Naive thymus-derived CD8-positive, alpha-beta T cell (primary cell): ENCODE results near the gene OTOP2. TPM values are rescaled to one million over a fixed set of nuclear protein-coding genes. Genes with fewer than 3 reads are reported as not detected.
A peak's percentile ranks its signal among the peaks of the same experiment; 100 is the strongest.

Source experiments
- ATAC-seq, 2 donors: fragments of 150-1000 bp; cut with Tn5 transposase in 1 of 2; sonication (Bioruptor Pico), chemical (Tn5 transposase) in 1 of 2; 1 replicate in 1 of 2; 2 replicates in 1 of 2; pipeline ENCODE4 v1.10.0; 2021; ENCODE audit warnings: mild to moderate bottlenecking in 2 of 2, moderate library complexity in 2 of 2
- POLR2A ChIA-PET: fragments of 350-600 bp; sonication (Branson Sonifier 250); formaldehyde crosslinking; loops from one replicate; lab custom pipeline; 2021; ENCODE audit warnings: antibody characterized with exemption; lab: Charles Lee
- DNase-seq, 10 donors: peaks; one replicate each; pipeline versions ENCODE4 v3.0.0 to v3.0.0-alpha.2; 2020 to 2022
- H3K27ac Mint-ChIP-seq, 10 donors: one replicate each; pipeline ENCODE4 v1.8.0; 2020 to 2022; ENCODE audit warnings: mild to moderate bottlenecking in 10 of 10, mixed read lengths in 10 of 10, moderate library complexity in 4 of 10, inconsistent platforms in 1 of 10
- H3K27me3 Mint-ChIP-seq, 5 donors: one replicate each; pipeline ENCODE4 v1.8.0; 2021 to 2022; ENCODE audit warnings: mixed read lengths in 5 of 5
- H3K36me3 Mint-ChIP-seq, 3 donors: one replicate each; pipeline ENCODE4 v1.8.0; 2020 to 2022; ENCODE audit warnings: mixed read lengths in 3 of 3, mild to moderate bottlenecking in 2 of 3, inconsistent platforms in 1 of 3
- H3K4me1 Mint-ChIP-seq, 4 donors: one replicate each; pipeline ENCODE4 v1.8.0; 2021 to 2022; ENCODE audit warnings: mixed read lengths in 4 of 4
- H3K4me3 Mint-ChIP-seq, 10 donors: one replicate each; pipeline ENCODE4 v1.8.0; 2020 to 2022; ENCODE audit warnings: mild to moderate bottlenecking in 10 of 10, mixed read lengths in 10 of 10, moderate library complexity in 6 of 10, inconsistent platforms in 1 of 10
- H3K9me3 Mint-ChIP-seq, 9 donors: one replicate each; pipeline ENCODE4 v1.8.0; 2020 to 2022; ENCODE audit warnings: mixed read lengths in 9 of 9, mild to moderate bottlenecking in 3 of 9, inconsistent platforms in 1 of 9, moderate library complexity in 1 of 9
- polyA plus RNA-seq, 3 donors: library from polyadenylated mRNA; unstranded; fragments of 300-500 nt; fragmentation: Illumina TruSeq; gene quantifications; one replicate each; pipeline ENCODE4 v1.2.3, GENCODE V29; 2021
- total RNA-seq, 8 experiments: library from RNA in 2 of 8; stranded (reverse) in 2 of 8; gene quantifications; one replicate each; pipeline ENCODE4 v1.2.3 and lab custom pipeline; 2021 to 2026

The OTOP2 gene
- total RNA-seq (not detected), polyA plus RNA-seq (not detected), total RNA-seq (lab: John Stamatoyannopoulos, UW) (0 reads per million in 6 experiments)

- H3K4me3 Mint-ChIP-seq = peak within 1 kb of the TSS; percentile 41 to 76 (median 68)
These were observed at the start of gene OTOP2 for GRCh38 chr17:74924250-74924948. TSS of gene OTOP2 (plus strand) at chr17:74924273. CDS start at chr17:74924633, 360 bp downstream.

GRCh38 chr17:74874615-74875037, 49.4 kb upstream of the OTOP2 start:
- peaks cover 15 to 25% (median 23%) of the 10 kb centered on the region in 4 donors for H3K4me1 Mint-ChIP-seq
- H3K27ac Mint-ChIP-seq = peak overlapping the region in 2 of 10 donors; percentile 2 to 63
- H3K27me3 Mint-ChIP-seq = no peaks in the 10 kb centered on the region
- peak overlapping the region in 5 of 10 donors; percentile 4 to 87 (median 45) for H3K4me3 Mint-ChIP-seq
- POLR2A ChIA-PET = no interaction called here
- ATAC-seq (no peak), DNase-seq (no peak)
- no peaks in the 10 kb centered on the region for H3K36me3 Mint-ChIP-seq
- H3K9me3 Mint-ChIP-seq = no peaks in the 10 kb centered on the region

More at GRCh38 chr17:74924250-74924948, at the start of gene OTOP2:
- DNase-seq (peak in 2 of 10 donors; percentile 18 to 22), ATAC-seq (peak; percentile 28 to 35)
- Mint-ChIP-seq H3K36me3 (peaks cover 0 to 5% (median 0%) of the 10 kb centered on the region in 3 donors), H3K4me1 (peaks cover 8 to 18% (median 14%) of the 10 kb centered on the region in 4 donors), H3K27me3 (peaks cover 20 to 85% (median 43%) of the 10 kb centered on the region in 5 donors), H3K27ac (peak within 1 kb of the TSS in 1 of 10 donors; percentile 48), H3K9me3 (no peaks in the 10 kb centered on the region)
- POLR2A ChIA-PET = no interaction called here

GRCh38 chr17:74875155-74875976, 48.7 kb upstream of the OTOP2 start:
- peak overlapping the region in 3 of 10 donors; percentile 6 to 29 (median 11) for H3K27ac Mint-ChIP-seq
- no peak for ATAC-seq
- no peak for DNase-seq
- no peaks in the 10 kb centered on the region for H3K9me3 Mint-ChIP-seq
- no peaks in the 10 kb centered on the region for H3K27me3 Mint-ChIP-seq
- POLR2A ChIA-PET = interaction anchor here (0.6 kb wide), 1 partner anchor 8 kb away, joined by 8 read pairs; no protein-coding TSS in a partner anchor
- no peaks in the 10 kb centered on the region for H3K36me3 Mint-ChIP-seq
- H3K4me3 Mint-ChIP-seq = peak overlapping the region in 3 of 10 donors; percentile 28 to 46 (median 37)
- H3K4me1 Mint-ChIP-seq = peaks cover 15 to 25% (median 23%) of the 10 kb centered on the region in 4 donors

GRCh38 chr17:74875977-74876593, 48.0 kb upstream of the OTOP2 start:
- Mint-ChIP-seq H3K27me3 (no peaks in the 10 kb centered on the region), H3K4me3 (no peak overlapping the region), H3K4me1 (peaks cover 15 to 25% (median 22%) of the 10 kb centered on the region in 4 donors), H3K9me3 (no peaks in the 10 kb centered on the region), H3K27ac (no peak overlapping the region), H3K36me3 (no peaks in the 10 kb centered on the region)
- DNase-seq (no peak), ATAC-seq (no peak)
- POLR2A ChIA-PET = interaction anchor here (0.6 kb wide), 1 partner anchor 9 kb away, joined by 8 read pairs; no protein-coding TSS in a partner anchor

- POLR2A ChIA-PET = interaction anchor here (0.6 to 0.9 kb wide), 2 partner anchors 15 to 176 kb away, joined by 3 to 6 read pairs; no protein-coding TSS in a partner anchor
- H3K27ac Mint-ChIP-seq = no peak overlapping the region
- DNase-seq = no peak
- peaks cover 4 to 11% (median 7%) of the 10 kb centered on the region in 4 donors for H3K4me1 Mint-ChIP-seq
- H3K27me3 Mint-ChIP-seq = peaks cover 0 to 2% (median 0%) of the 10 kb centered on the region in 5 donors
- ATAC-seq = no peak
- no peaks in the 10 kb centered on the region for H3K36me3 Mint-ChIP-seq
- H3K4me3 Mint-ChIP-seq = no peak overlapping the region
- H3K9me3 Mint-ChIP-seq = no peaks in the 10 kb centered on the region
These were observed 46.2 kb upstream of the OTOP2 start for GRCh38 chr17:74877592-74878548.

GRCh38 chr17:74878658-74879057, 45.4 kb upstream of the OTOP2 start:
- peaks cover 0 to 2% (median 0%) of the 10 kb centered on the region in 5 donors for H3K27me3 Mint-ChIP-seq
- POLR2A ChIA-PET = interaction anchor here (0.6 to 0.9 kb wide), 2 partner anchors 14 to 175 kb away, joined by 3 to 6 read pairs; no protein-coding TSS in a partner anchor
- ATAC-seq (no peak), DNase-seq (no peak)
- no peaks in the 10 kb centered on the region for H3K9me3 Mint-ChIP-seq
- H3K27ac Mint-ChIP-seq = no peak overlapping the region
- no peak overlapping the region for H3K4me3 Mint-ChIP-seq
- H3K4me1 Mint-ChIP-seq = peaks cover 2 to 5% (median 5%) of the 10 kb centered on the region in 4 donors
- H3K36me3 Mint-ChIP-seq = no peaks in the 10 kb centered on the region

- DNase-seq = no peak
- POLR2A ChIA-PET = no interaction called here
These were observed 44.8 kb upstream of the OTOP2 start for GRCh38 chr17:74879308-74879707.

GRCh38 chr17:74881073-74881472, 43.0 kb upstream of the OTOP2 start:
- Mint-ChIP-seq H3K4me3 (no peak overlapping the region), H3K27me3 (peaks cover 2 to 21% (median 9%) of the 10 kb centered on the region in 5 donors), H3K4me1 (no peaks in the 10 kb centered on the region), H3K36me3 (no peaks in the 10 kb centered on the region), H3K27ac (no peak overlapping the region), H3K9me3 (no peaks in the 10 kb centered on the region)
- DNase-seq (no peak), ATAC-seq (no peak)
- POLR2A ChIA-PET = no interaction called here

More at GRCh38 chr17:74879308-74879707, 44.8 kb upstream of the OTOP2 start:
- peak overlapping the region in 1 of 10 donors; percentile 71 for H3K27ac Mint-ChIP-seq
- peaks cover 0 to 4% (median 1%) of the 10 kb centered on the region in 5 donors for H3K27me3 Mint-ChIP-seq
- H3K9me3 Mint-ChIP-seq = no peaks in the 10 kb centered on the region
- ATAC-seq = no peak
- H3K4me3 Mint-ChIP-seq = no peak overlapping the region
- H3K36me3 Mint-ChIP-seq = no peaks in the 10 kb centered on the region
- H3K4me1 Mint-ChIP-seq = no peaks in the 10 kb centered on the region

- Mint-ChIP-seq H3K9me3 (no peaks in the 10 kb centered on the region), H3K27me3 (peaks cover 6 to 21% (median 14%) of the 10 kb centered on the region in 5 donors), H3K27ac (no peak overlapping the region), H3K4me3 (no peak overlapping the region), H3K4me1 (peaks cover 0 to 2% (median 0%) of the 10 kb centered on the region in 4 donors), H3K36me3 (no peaks in the 10 kb centered on the region)
- POLR2A ChIA-PET = no interaction called here
- ATAC-seq (no peak), DNase-seq (no peak)
These were observed 41.4 kb upstream of the OTOP2 start for GRCh38 chr17:74882517-74883240.

- no peaks in the 10 kb centered on the region for H3K9me3 Mint-ChIP-seq
- POLR2A ChIA-PET = no interaction called here
- no peak overlapping the region for H3K27ac Mint-ChIP-seq
- ATAC-seq = no peak
- no peak overlapping the region for H3K4me3 Mint-ChIP-seq
- H3K27me3 Mint-ChIP-seq = peaks cover 6 to 21% (median 14%) of the 10 kb centered on the region in 5 donors
- DNase-seq = no peak
- peaks cover 0 to 2% (median 0%) of the 10 kb centered on the region in 4 donors for H3K4me1 Mint-ChIP-seq
- no peaks in the 10 kb centered on the region for H3K36me3 Mint-ChIP-seq
These were observed 40.8 kb upstream of the OTOP2 start for GRCh38 chr17:74883241-74883745.

GRCh38 chr17:74888469-74888868, 35.6 kb upstream of the OTOP2 start:
- H3K9me3 Mint-ChIP-seq = no peaks in the 10 kb centered on the region
- ATAC-seq (no peak), DNase-seq (no peak)
- H3K27me3 Mint-ChIP-seq = peaks cover 10 to 49% (median 23%) of the 10 kb centered on the region in 5 donors
- H3K36me3 Mint-ChIP-seq = no peaks in the 10 kb centered on the region
- no peak overlapping the region for H3K4me3 Mint-ChIP-seq
- POLR2A ChIA-PET = no interaction called here
- no peak overlapping the region for H3K27ac Mint-ChIP-seq
- H3K4me1 Mint-ChIP-seq = peaks cover 0 to 5% (median under 1%) of the 10 kb centered on the region in 4 donors
